NCI-H510A treated with DMSO at 0.1 percent for 48 hours (cell line): Measurements from ENCODE around the gene BTBD1.

ENCODE experiments used
- DNase-seq: peaks from one replicate; lab custom pipeline; 2025; lab: John Stamatoyannopoulos, UW

The BTBD1 gene

GRCh38 chr15:83066734-83067637 is at the start of gene BTBD1:
TSS of gene BTBD1 (minus strand) at chr15:83067252. CDS start at chr15:83067151, 101 bp downstream.
- peak; percentile 71 for DNase-seq

- DNase-seq = no peak
Observed at GRCh38 chr15:83115831-83116565, 48.9 kb upstream of the BTBD1 start.

GRCh38 chr15:83115410-83115809 is 48.4 kb upstream of the BTBD1 start:
- no peak for DNase-seq

GRCh38 chr15:83114856-83115255 is 47.8 kb upstream of the BTBD1 start:
- no peak for DNase-seq

GRCh38 chr15:83113881-83114674 is 47.0 kb upstream of the BTBD1 start:
- no peak for DNase-seq

GRCh38 chr15:83112956-83113299 is 45.9 kb upstream of the BTBD1 start:
- no peak for DNase-seq

- DNase-seq = no peak
Observed at GRCh38 chr15:83112233-83112955, 45.3 kb upstream of the BTBD1 start.

- DNase-seq = no peak
Observed at GRCh38 chr15:83111149-83111548, 44.1 kb upstream of the BTBD1 start.

GRCh38 chr15:83110381-83110780 is 43.3 kb upstream of the BTBD1 start:
- no peak for DNase-seq

- DNase-seq = no peak
Observed at GRCh38 chr15:83109532-83109931, 42.5 kb upstream of the BTBD1 start.

GRCh38 chr15:83108266-83109219 is 41.5 kb upstream of the BTBD1 start:
- peak; percentile 14 for DNase-seq

- DNase-seq = no peak
Observed at GRCh38 chr15:83107841-83108181, 40.8 kb upstream of the BTBD1 start.

- no peak for DNase-seq
Observed at GRCh38 chr15:83106994-83107840, 40.2 kb upstream of the BTBD1 start, which contains the start of gene TM6SF1. TSS of gene TM6SF1 (plus strand) at chr15:83107645. CDS start at chr15:83107681, 36 bp downstream.

GRCh38 chr15:83105440-83105839 is 38.4 kb upstream of the BTBD1 start:
- no peak for DNase-seq

GRCh38 chr15:83104141-83104540 is 37.1 kb upstream of the BTBD1 start:
- DNase-seq = no peak

GRCh38 chr15:83102346-83102745 is 35.3 kb upstream of the BTBD1 start:
- no peak for DNase-seq

- no peak for DNase-seq
Observed at GRCh38 chr15:83100097-83100646, 33.1 kb upstream of the BTBD1 start.

- no peak for DNase-seq
Observed at GRCh38 chr15:83099290-83099689, 32.2 kb upstream of the BTBD1 start.

- DNase-seq = no peak
Observed at GRCh38 chr15:83098079-83098478, 31.0 kb upstream of the BTBD1 start.
